HepG2 (cell line): ENCODE results near the gene CNTN2. TPM values are rescaled to one million over a fixed set of nuclear protein-coding genes. Genes with fewer than 3 reads are reported as not detected.

Experiments
- FOSL1 ChIP-seq: sonication (generic); formaldehyde crosslinking; IDR thresholded peaks from 2 replicates; pipeline ENCODE4 v1.9.0; 2021; ENCODE audit warnings: missing genetic modification reagents, borderline replicate concordance
- FUBP1 ChIP-seq: sonication (generic); formaldehyde crosslinking; IDR thresholded peaks from 2 replicates; pipeline ENCODE4 v1.5.1; 2020; ENCODE audit warnings: missing genetic modification reagents, mild to moderate bottlenecking, borderline replicate concordance
- GABPA ChIP-seq, 2 experiments: IDR thresholded peaks; 2 replicates each; pipeline ENCODE4 v1.6.1; 2011 to 2016; ENCODE audit warnings: low read depth in 2 of 2, low read length in 1 of 2, missing biosample characterization in 1 of 2, missing genetic modification characterization in 1 of 2
- GPBP1L1 ChIP-seq: sonication (generic); formaldehyde crosslinking; IDR thresholded peaks from 2 replicates; pipeline ENCODE4 v1.5.0; 2020; ENCODE audit warnings: mild to moderate bottlenecking, missing genetic modification reagents
- HNRNPUL1 ChIP-seq: fragments of 200-400 bp; formaldehyde crosslinking; IDR thresholded peaks from 2 replicates; pipeline ENCODE4 v1.6.1; 2017; ENCODE audit warnings: low read depth, mild to moderate bottlenecking, low read length, moderate library complexity
- IKZF4 ChIP-seq: sonication (generic); formaldehyde crosslinking; IDR thresholded peaks from 2 replicates; pipeline ENCODE4 v1.5.1; 2020; ENCODE audit warnings: borderline replicate concordance, mild to moderate bottlenecking, low read depth, missing genetic modification reagents; ENCODE audit errors: not compliant biosample characterization
- MBD4 ChIP-seq: IDR thresholded peaks from 2 replicates; pipeline ENCODE4 v1.6.1; 2012; ENCODE audit warnings: low read length, inconsistent platforms, borderline replicate concordance
- REXO4 ChIP-seq: sonication (generic); formaldehyde crosslinking; IDR thresholded peaks from 2 replicates; pipeline ENCODE4 v1.8.0; 2022; ENCODE audit warnings: missing genetic modification reagents, mild to moderate bottlenecking, borderline replicate concordance
- TGIF2 ChIP-seq: IDR thresholded peaks from 2 replicates; pipeline ENCODE4 v1.6.1; 2016; ENCODE audit warnings: control low read depth, missing compliant biosample characterization
- ZKSCAN8 ChIP-seq: IDR thresholded peaks from 2 replicates; pipeline ENCODE4 v1.6.1; 2016; ENCODE audit warnings: borderline replicate concordance, missing genetic modification reagents, missing compliant biosample characterization
- ZNF143 ChIP-seq: sonication (generic); formaldehyde crosslinking; IDR thresholded peaks from 2 replicates; pipeline ENCODE4 v1.4.0; 2020; ENCODE audit warnings: missing genetic modification reagents
- ZNF3 ChIP-seq: IDR thresholded peaks from 2 replicates; pipeline ENCODE4 v1.7.0; 2017; ENCODE audit warnings: inconsistent platforms
- ZNF407 ChIP-seq: sonication (generic); formaldehyde crosslinking; IDR thresholded peaks from one replicate; pipeline ENCODE4 v1.5.1; 2020; ENCODE audit warnings: mild to moderate bottlenecking, missing genetic modification reagents; ENCODE audit errors: not compliant biosample characterization
- ZNF557 ChIP-seq: sonication (generic); formaldehyde crosslinking; IDR thresholded peaks from 2 replicates; pipeline ENCODE4 v1.4.0; 2020; ENCODE audit warnings: missing genetic modification reagents
- ZNF607 ChIP-seq: sonication (generic); formaldehyde crosslinking; IDR thresholded peaks from 2 replicates; pipeline ENCODE4 v1.5.1; 2020; ENCODE audit warnings: missing genetic modification reagents, mild to moderate bottlenecking, borderline replicate concordance
- ZNF614 ChIP-seq: IDR thresholded peaks from 2 replicates; pipeline ENCODE4 v1.6.1; 2018; ENCODE audit warnings: missing biosample characterization, missing genetic modification reagents, inconsistent platforms, borderline replicate concordance
- ZNF839 ChIP-seq: sonication (generic); formaldehyde crosslinking; IDR thresholded peaks from 2 replicates; pipeline ENCODE4 v1.4.0; 2020; ENCODE audit warnings: missing genetic modification reagents, mild to moderate bottlenecking, borderline replicate concordance
- polyA plus RNA-seq, 8 experiments: library from polyadenylated mRNA; depleted of rRNA in 3 of 8; stranded (reverse) in 7 of 8; unstranded in 1 of 8; fragments of >200 nt; fragmentation: Illumina TruSeq in 4 of 8; extraction: Trizol in 4 of 8; gene quantifications; 2 replicates each; pipeline versions ENCODE4 v1.2.1 to v1.2.3, GENCODE V29; 2011 to 2016; ENCODE audit warnings: low read depth in 4 of 8, missing spikeins in 1 of 8, mixed read lengths in 1 of 8; ENCODE audit not compliant: insufficient read depth in 1 of 8
- total RNA-seq, 5 experiments: library from RNA; depleted of rRNA; stranded (reverse); fragments of >200 nt; fragmentation: Illumina TruSeq; extraction: Trizol; gene quantifications; 2 replicates each; pipeline ENCODE4 v1.2.3, GENCODE V29; 2016; ENCODE audit warnings: low read depth in 1 of 5

Gene CNTN2
- total and polyA plus RNA-seq, 2 of the 13 experiments (the other 11 are each of a cell fraction or from before 2014, with no cell fraction given), result not detected

- TF ChIP-seq ZNF614 (CRISPR knock-in tag), result peak; percentile 65; the same call in 1 of the 2 replicates
- peak; percentile 62; the same call in 1 of the 2 replicates for TF ChIP-seq ZNF607 (CRISPR knock-in tag)
- no peak for TF ChIP-seq FUBP1 (CRISPR knock-in tag)
- no peak for TF ChIP-seq ZNF3
- TF ChIP-seq ZNF557 (CRISPR knock-in tag), result no peak
- no peak for TF ChIP-seq ZNF839 (CRISPR knock-in tag)
- no peak for TF ChIP-seq IKZF4 (CRISPR knock-in tag)
- TF ChIP-seq MBD4, result no peak; the same call in 1 of the 2 replicates
- no peak for TF ChIP-seq HNRNPUL1
- TF ChIP-seq REXO4 (CRISPR knock-in tag), result no peak
- peak; percentile 88; the same call in 1 of the 2 replicates for TF ChIP-seq ZKSCAN8 (CRISPR knock-in tag)
- no peak for TF ChIP-seq FOSL1 (CRISPR knock-in tag)
- peak; percentile 72 for TF ChIP-seq GABPA (IDR thresholded peaks at IDR 0.05; ENCODE audit: low read depth, low read length)
- peak; percentile 94 for TF ChIP-seq GABPA (CRISPR knock-in tag; IDR thresholded peaks at IDR 0.05; ENCODE audit: low read depth)
- peak; percentile 78 for TF ChIP-seq ZNF143
- TF ChIP-seq GPBP1L1 (CRISPR knock-in tag), result no peak
- TF ChIP-seq ZNF407 (CRISPR knock-in tag), result peak; percentile 54
- TF ChIP-seq TGIF2 (CRISPR knock-in tag), result peak; percentile 87
Measured at GRCh38 chr1:205121660-205122488, 78.9 kb downstream of the CNTN2 start, which contains the start of gene RBBP5 (continued).
